GM19351 (cell line): ENCODE measurements around the gene GYPA.
"Not testable (repeated sequence)": the region's sequence is repeated elsewhere in the genome, so short reads cannot be mapped to it uniquely, and the experiment has no call there.

ENCODE experiments used
- ATAC-seq: cut with Tn5 transposase; IDR thresholded peaks from one replicate; pipeline ENCODE4 v1.9.1; 2021; ENCODE audit warnings: mild to moderate bottlenecking, moderate library complexity; ENCODE audit not compliant: unreplicated experiment

GYPA gene

DNA sequence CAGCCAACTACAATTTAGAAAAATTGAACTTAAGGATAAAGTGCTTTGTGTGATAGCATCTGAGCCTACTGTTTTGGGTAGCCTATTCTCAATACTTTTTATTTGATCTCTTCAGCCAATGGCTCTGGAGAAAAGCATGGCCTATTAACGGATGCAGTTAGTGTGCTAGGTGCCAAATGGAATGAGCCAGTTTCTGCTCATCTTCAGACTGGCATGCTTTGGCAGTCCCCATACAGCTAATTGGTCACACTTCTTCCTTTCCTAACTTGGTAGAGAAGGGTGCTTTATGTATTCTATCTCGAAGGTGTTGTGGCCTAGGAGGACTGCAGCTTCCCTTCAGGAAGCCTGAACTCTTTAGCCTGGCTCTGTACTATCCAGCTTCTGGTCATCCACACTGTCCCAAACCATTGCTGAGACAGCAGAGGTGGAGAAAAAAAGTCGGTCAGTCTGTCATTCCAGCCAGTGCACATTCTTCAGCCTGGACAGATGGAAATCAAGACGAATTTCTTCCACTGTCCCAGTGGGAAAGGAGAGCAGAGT is 11.1 kb downstream of the GYPA start:
- ATAC-seq: not testable (repeated sequence)

DNA sequence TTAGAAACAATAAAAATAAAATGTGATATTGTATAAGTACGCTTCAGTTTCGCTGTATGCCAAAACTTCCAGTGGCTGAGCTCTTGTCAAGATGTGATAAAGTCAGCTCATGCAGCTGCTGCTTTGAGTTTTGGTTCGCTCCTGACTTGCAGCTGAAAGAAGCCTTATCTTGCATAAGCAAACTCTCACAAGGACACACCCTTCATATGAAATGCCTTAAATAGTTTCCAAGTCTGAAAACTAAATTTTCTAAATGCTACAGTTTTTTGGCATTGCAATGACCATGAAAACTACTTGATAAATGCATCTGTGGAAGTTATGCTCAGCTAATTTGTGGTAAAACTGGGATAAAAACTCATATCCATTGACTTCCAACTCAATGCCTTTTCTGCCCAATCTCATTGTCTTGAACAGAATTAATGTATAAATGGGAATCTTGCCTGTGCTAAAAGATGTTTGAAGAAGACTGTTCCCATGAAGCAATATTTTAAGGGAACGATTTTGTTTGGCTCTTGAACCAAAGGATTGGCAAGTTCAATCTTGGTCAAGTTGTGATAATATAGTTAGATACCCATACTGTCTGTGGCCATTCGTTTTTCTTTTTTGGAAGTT is 11.7 kb downstream of the GYPA start:
- not testable (repeated sequence) for ATAC-seq

DNA sequence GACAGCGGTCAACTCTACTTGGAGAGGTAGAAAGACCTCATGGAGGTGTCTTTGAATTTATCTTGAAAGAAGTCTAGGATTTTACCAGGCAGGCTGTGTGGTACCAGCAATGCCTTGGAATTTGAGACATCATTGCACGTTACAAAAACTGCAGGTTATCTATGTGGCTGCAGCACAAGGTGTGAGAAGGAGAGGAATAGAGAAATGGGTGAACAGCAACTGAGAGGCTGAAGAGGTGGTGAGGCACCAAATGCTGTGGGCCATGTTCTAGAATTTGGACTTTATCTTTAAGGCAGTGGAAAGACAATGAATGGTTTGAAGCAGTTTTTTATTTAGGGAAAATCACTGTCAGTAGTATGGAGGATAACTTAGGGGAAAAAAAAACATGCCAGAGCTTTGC is 15.4 kb downstream of the GYPA start:
- ATAC-seq: not testable (repeated sequence)

DNA sequence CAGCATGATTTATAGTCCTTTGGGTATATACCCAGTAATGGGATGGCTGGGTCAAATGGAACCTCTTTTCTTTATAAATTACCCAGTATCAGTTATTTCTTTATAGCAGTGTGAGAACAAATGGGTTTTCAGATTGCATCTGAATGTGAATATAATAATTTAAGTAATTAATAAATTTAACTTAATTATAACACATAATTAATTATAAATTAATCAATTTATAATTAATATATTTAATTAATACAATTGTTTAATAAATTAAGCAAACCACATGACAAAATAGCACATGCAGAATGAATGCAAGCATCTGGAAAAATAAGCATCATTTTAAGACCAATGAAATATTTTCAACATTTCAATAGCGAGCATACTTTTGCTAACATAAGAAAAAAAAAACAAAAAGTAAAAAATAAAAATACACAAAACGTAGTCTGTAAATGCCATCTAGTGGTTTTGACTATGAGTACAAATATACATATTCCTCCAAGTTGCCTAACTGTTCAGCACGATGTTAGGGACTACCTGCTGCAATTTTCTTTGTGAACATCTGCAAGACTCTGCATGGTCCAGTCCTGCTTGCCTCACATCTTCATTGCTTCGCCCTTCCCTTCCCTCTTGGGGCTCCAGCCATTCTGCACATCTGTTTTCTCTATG is 16.4 kb downstream of the GYPA start:
- ATAC-seq: not testable (repeated sequence)

DNA sequence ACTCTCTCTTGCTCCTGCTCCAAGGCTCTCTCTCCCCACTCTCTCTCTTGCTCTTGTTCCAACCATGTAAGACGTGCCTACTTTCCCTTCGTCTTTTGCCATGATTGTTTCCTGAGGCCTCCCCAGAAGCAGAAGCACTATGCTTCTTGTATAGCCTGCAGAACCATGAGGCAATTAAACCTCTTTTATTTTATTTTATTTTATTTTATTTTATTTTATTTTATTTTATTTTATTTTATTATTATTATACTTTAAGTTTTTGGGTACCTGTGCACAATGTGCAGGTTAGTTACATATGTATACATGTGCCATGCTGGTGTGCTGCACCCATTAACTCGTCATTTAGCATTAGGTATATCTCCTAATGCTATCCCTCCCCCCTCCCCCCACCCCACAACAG is 17.2 kb downstream of the GYPA start:
- ATAC-seq: not testable (repeated sequence)

DNA sequence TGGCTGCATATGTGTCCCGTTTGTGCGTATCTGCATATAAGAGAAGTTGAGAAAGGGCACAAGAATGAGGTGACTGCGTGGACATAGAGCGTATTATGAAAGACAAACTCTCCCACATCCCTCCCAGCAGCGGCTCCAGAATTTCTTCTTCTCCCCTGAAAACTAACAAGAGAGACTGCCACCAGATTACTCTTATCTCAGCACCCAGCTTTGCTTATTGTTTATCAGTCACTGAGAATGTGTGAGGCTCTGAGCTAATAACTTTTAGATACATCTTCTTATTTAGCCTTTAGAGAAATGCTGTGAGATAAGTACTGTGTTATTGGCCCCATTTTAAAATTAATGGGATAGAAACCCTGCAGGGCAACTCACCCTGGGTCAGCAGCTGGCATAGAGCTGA is 20.8 kb downstream of the GYPA start:
- ATAC-seq: not testable (repeated sequence)

DNA sequence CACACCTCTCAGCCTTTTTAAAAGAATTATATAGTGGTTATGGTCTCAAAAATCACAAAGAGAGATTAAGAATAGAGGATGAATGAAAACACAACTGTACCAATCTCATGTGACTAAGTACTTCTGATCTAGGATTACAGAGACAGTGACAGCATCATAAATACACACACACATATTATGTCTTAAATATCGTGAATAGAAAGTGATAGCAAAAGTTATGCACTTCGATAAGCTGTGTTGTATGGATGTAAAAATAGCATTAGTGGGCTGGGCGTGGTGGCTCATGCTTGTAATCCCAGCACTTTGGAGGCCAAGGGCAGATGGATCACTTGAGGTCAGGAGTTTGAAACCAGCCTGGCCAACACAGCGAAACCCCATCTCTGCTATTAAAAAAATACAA is 25.0 kb downstream of the GYPA start:
- ATAC-seq: peak; percentile 55

DNA sequence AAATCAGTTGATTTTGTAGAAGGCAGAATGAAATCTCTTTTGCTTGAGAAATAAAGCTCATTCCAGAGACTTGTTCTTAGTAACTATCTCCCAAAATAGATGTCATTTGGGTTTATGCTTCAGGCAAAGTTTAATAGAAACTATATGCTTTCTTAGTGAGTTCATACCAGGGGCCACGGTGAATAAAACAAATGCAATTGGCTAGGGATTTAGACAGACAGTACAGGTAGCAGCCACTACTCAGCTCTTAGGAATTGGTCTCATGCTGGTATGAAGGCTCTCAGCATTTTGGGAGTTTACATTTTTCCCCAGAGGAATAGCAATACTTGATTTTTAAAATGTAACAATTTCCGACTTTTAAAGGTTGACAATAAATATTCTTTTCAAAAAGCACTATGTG is 27.0 kb downstream of the GYPA start:
- no peak for ATAC-seq

DNA sequence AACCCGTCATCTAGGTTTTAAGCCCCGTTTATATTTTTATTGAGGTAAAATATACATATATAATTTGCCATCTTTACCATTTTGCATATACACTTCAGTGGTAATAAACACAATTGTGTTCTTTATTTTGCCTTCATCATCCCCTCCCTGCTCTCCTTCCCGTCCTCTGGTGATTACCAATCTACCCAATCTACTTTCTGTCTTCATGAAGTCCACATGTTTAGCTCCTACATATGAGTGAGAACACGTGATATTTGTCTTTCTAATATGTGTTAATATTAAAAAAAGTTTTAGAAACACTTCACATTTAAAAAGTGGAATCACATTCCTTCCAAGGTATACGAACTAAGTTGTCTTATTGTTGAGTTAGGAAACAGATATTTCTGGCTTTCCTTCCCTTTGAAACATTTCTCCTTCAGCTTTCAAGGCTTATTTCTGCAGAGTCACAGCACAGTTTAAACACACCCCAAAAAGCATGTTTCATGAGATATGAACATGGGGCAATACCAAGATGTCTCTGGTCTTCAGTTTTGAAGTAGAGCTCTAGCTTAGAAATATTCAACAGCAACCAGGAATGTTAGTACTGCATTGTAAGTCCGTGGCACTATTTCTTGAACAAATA is 35.9 kb downstream of the GYPA start:
- no peak for ATAC-seq

DNA sequence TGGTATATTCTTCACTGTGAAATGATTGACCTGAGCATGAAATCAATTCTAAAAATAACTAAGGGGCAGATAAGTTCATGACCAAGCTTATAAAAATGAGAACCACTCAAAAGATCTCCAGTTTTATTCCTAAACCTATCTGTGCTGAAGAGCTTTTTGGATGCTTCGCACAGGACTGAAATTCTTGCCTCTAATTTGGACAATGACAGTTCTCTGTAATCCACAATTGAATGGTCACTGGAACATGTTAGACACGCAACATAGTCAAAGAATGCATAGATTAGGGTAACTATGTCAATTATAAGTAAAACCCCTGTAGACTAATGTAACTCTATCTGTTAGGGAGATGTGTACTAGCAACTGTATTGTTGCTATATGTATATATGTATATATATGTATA is 42.7 kb downstream of the GYPA start:
- ATAC-seq: not testable (repeated sequence)

DNA sequence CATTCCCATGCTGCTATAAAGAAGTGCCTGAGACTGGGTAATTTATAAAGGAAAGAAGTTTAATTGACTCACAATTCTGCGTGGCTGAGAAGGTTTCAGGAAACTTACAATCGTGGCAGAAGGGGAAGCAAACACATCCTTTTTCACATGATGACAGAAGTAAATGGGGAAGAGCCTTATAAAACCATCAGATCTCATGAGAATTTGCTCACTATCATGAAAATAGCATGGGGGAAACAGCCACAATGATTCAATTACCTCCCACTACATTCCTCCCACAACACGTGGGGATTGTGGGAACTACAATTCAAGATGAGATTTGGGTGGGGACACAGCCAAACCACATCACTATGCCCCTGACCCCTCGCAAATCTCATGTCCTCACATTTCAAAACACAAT is 46.5 kb downstream of the GYPA start:
- ATAC-seq: not testable (repeated sequence)

DNA sequence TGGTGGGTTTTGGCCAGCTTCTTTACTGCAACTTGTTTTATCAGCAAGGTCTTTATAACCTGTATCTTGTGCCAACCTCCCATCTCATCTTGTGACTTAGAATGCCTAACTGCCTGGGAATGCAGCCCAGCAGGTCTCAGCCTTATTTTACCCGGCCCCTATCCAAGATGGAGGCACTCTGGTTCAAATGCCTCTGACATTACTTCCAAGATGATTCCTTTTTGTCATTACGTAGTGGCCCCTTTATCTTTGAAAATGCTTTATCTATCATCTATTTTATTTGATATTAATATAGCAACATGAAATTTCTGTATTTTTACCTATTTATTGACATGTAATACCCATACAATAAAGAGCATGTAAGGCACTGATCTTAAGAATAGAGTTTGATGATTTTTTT is 49.3 kb downstream of the GYPA start:
- not testable (repeated sequence) for ATAC-seq

DNA sequence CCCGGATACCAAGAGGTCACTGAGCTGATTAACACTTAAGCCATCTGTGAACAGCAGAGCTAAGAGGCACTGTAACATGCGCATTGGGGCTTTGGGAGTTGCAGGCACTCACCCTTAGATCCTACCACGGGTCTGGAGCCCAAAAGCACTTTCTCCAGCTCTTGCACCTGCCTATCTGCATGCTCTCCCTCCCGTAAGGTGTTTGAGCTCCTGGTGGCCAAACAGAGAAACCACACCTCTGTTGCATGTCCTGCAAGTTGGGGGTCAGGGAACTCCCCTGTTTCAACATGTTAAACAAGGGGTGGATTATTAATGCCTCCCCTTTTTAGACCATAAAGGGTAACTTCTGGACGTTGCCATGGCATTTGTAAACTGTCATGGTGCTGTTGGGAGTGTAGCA is 49.8 kb downstream of the GYPA start:
- no peak for ATAC-seq

DNA sequence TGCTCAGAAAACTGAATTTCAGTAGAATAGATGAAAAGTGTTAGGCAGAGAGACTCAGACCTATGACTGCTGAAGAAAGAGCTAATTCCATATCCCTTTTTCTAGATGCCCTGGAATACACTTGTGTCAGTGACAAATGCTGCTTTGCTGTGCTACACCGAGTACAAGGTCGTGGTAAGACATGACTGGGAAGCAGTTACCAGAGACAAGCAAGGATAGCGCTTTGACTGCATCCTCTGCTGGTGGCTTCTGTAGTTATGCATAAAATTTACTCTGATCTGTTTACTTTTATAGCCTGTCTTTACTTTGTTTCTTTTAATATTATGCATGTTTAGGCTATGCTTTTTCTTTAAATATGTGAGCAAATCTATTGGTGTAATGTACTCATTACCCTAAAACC is 58.5 kb downstream of the GYPA start:
- not testable (repeated sequence) for ATAC-seq

DNA sequence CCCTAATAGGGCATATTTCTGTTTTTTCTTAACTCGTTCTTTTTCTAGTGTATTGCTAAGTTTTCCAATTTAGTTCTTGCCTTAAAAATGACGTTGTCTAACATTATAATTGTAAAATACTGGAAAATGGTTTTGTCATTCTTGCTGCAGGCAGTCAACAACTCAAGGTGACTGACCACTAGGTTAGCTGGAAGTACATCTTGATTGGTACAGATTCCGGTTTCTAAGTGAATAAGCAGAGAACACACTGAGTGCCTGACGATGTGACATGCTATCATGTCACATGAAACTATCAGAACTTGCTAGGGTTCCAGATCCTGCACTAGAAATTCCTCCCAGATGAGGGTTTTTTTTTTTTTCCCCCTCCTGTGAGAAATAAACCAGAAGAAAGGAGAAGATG is 60.4 kb downstream of the GYPA start:
- not testable (repeated sequence) for ATAC-seq

DNA sequence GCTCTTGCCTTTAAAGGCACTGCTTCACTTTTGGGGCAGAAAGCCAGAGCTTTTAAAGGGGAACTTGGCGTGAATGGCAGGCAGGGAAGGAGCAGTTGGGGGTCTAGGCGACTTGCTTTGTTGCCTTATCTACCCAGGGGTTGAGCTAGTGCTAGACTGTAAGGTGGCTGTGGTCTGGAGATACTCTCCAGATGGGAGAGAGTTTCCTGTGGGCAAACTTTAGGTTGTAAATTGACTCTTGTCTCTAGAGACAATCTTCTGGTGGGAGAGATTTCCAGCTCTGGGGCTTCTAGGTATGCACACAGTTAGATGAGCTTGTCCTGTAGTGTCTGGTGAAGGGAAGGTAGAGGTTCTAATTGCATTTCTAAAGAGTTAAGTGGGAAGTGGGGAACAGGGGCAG is 61.8 kb downstream of the GYPA start:
- not testable (repeated sequence) for ATAC-seq

DNA sequence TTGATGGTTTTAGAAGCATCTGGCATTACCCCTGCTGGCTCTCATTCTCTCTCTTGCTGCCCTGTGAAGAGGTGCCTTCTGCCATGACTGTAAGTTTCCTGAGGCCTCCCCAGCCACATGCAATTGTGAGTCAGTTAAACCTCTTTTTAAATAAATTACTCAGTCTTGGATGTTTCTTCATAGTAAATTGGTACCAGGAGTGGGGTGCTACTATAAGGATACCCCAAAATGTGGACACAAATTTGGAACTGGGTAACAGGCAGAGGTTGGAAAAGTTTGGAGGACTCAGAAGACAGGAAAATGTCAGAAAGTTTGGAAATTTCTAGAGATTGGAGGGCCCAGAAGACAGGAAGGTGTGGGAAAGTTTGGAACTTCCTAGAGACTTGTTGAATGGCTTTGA is 79.0 kb downstream of the GYPA start:
- not testable (repeated sequence) for ATAC-seq

DNA sequence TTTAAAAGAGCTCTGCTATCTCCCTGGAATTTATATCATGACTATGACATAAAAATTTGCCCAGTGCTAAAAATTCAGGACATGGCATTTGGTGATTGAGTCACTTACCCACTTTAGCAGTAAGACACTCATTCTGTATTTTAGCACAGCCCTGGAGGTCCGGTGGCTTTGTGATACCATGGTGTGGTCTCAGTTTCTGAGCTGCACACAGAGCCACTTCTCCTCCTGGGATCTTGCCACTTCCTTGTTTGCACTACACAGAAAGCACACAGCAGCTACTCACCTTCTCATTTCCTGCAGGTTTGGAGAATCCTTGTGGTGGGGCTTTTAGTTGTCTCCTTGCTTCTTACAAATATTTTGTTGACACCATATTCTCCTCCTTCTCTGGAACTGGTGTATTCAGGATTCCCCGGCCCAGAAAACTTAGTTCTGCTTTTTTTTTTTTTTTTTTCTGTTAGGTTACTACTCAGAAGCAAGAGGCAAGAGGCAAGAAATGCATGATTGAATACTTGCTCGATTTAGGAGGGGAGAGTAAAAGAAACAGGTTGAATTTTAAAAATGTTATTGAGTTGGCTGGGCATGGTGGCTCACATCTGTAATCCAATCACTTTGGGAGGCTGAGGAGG is 80.2 kb downstream of the GYPA start:
- not testable (repeated sequence) for ATAC-seq
